Spleen (tissue), 7 donors: ENCODE results near the gene HDAC4.

ENCODE experiments used
- POLR2A ChIP-seq, 3 donors: fragments of 450-650 bp; IDR thresholded peaks; one replicate each; pipeline ENCODE4 v1.5.1; 2017; ENCODE audit warnings: antibody characterized with exemption in 3 of 3, mild to moderate bottlenecking in 1 of 3
- TF ChIP-seq, protein P1 (sequence below), 11 experiments: fragments of 200-600 bp in 7 of 11; fragments of 450-650 bp in 4 of 11; sonication (generic) in 4 of 11; IDR thresholded peaks in 8 of 11; conservative IDR thresholded peaks in 3 of 11; 1 replicate in 7 of 11; 2 replicates in 4 of 11; pipeline versions ENCODE4 v1.4.0 to v1.8.0; 2016 to 2021; ENCODE audit warnings: antibody characterized with exemption in 11 of 11, inconsistent platforms in 4 of 11, mild to moderate bottlenecking in 1 of 11
- donor health status: DM: no; HTN: no; CAD: no; lungs with moderate emphysema.
- donor health status: DM: no; HTN: no; CAD: no.
- donor health status: DM: no; HTN: no; CAD: no.

DNA sequence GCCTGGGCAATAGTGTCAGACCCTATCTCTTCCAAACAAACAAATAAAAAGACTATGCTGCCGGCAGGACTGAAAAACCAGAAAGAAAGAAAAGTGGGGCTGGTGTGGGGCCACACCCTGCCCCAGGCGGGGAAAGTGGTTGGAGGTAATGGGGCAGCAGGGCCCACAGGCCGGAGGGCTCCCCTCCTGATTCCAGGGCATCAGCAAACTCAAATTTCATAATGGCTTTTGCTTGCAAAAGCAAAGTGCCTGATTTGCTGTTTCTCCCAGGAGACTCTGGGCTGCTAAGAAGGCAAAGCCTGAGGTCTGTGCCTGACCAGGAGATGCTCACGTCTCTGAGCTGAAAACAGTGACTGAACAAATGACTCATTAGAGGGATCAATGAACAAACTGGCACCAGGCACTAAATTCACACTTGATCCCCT, 121.9 kb downstream of the HDAC4 start:
- TF ChIP-seq, protein P1, sequence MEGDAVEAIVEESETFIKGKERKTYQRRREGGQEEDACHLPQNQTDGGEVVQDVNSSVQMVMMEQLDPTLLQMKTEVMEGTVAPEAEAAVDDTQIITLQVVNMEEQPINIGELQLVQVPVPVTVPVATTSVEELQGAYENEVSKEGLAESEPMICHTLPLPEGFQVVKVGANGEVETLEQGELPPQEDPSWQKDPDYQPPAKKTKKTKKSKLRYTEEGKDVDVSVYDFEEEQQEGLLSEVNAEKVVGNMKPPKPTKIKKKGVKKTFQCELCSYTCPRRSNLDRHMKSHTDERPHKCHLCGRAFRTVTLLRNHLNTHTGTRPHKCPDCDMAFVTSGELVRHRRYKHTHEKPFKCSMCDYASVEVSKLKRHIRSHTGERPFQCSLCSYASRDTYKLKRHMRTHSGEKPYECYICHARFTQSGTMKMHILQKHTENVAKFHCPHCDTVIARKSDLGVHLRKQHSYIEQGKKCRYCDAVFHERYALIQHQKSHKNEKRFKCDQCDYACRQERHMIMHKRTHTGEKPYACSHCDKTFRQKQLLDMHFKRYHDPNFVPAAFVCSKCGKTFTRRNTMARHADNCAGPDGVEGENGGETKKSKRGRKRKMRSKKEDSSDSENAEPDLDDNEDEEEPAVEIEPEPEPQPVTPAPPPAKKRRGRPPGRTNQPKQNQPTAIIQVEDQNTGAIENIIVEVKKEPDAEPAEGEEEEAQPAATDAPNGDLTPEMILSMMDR (IDR thresholded peaks at IDR 0.05 in 8 of 11, conservative IDR thresholded peaks at IDR 0.05 in 3 of 11): no peak
- no peak for TF ChIP-seq POLR2A (IDR thresholded peaks at IDR 0.05)
